Measurements from ENCODE around the gene ARV1. TPM values are rescaled to one million over a fixed set of nuclear protein-coding genes. Genes with fewer than 3 reads are reported as not detected.

Gene ARV1
- total and polyA plus RNA-seq, 10 of the 15 experiments (the other 5 are each of a cell fraction or from before 2014, with no cell fraction given) = 23.2 to 55.1 (median 35.6) TPM

- TF ChIP-seq SUZ12 (IDR thresholded peaks at IDR 0.05; ENCODE audit: unreplicated experiment) = no peak
- TF ChIP-seq, protein P1, sequence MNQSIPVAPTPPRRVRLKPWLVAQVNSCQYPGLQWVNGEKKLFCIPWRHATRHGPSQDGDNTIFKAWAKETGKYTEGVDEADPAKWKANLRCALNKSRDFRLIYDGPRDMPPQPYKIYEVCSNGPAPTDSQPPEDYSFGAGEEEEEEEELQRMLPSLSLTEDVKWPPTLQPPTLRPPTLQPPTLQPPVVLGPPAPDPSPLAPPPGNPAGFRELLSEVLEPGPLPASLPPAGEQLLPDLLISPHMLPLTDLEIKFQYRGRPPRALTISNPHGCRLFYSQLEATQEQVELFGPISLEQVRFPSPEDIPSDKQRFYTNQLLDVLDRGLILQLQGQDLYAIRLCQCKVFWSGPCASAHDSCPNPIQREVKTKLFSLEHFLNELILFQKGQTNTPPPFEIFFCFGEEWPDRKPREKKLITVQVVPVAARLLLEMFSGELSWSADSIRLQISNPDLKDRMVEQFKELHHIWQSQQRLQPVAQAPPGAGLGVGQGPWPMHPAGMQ (IDR thresholded peaks at IDR 0.05; ENCODE audit: borderline replicate concordance) = no peak
- no peak for TF ChIP-seq ZNF217 (IDR thresholded peaks at IDR 0.05)
- no peak for TF ChIP-seq SKIL (IDR thresholded peaks at IDR 0.05; ENCODE audit: low read depth, poor library complexity, severe bottlenecking)
These were observed 43.0 kb upstream of the ARV1 start (continued) for GRCh38 chr1:230935852-230936251.

- ChIA-PET CTCF (interaction anchor here (1.3 kb wide), 1 partner anchor 9 kb away, joined by 3 read pairs; no protein-coding TSS in a partner anchor), SMC1A (ENCODE audit: uncharacterized antibody, unreplicated experiment) (no interaction called here), POLR2A (no interaction called here), RAD21 (ENCODE audit: unreplicated experiment) (no interaction called here)
- H2AFZ ChIP-seq (ENCODE audit: control insufficient read depth, low read depth, low read length) = no peak overlapping the region
- H3K9me3 ChIP-seq (replicated peaks; ENCODE audit: control insufficient read depth, insufficient read depth, low read length) = no peaks in the 10 kb centered on the region
- FAIRE-seq (no peak), DNase-seq (ENCODE audit: low read depth, low spot score) (no peak), ATAC-seq (no peak)
- no peak for TF ChIP-seq TARDBP (IDR thresholded peaks at IDR 0.05; ENCODE audit: borderline replicate concordance)
- no peak for TF ChIP-seq SUPT20H (IDR thresholded peaks at IDR 0.05; ENCODE audit: borderline replicate concordance, control insufficient read depth, low read depth, low read length)
- TF ChIP-seq RFX5 (IDR thresholded peaks at IDR 0.05; ENCODE audit: low read depth, low read length) = no peak
- no peak for TF ChIP-seq SRF (IDR thresholded peaks at IDR 0.05; ENCODE audit: low read depth in 2 of 2, low read length in 2 of 2)
- TF ChIP-seq ETV6 (conservative IDR thresholded peaks at IDR 0.05 in 1 of 2, IDR thresholded peaks at IDR 0.05 in 1 of 2; ENCODE audit: borderline replicate concordance in 1 of 2, low read depth in 1 of 2) = no peak
- TF ChIP-seq MEF2A (IDR thresholded peaks at IDR 0.05; ENCODE audit: insufficient read depth, low read depth, low read length) = no peak
- TF ChIP-seq NFYA (IDR thresholded peaks at IDR 0.05; ENCODE audit: borderline replicate concordance, low read depth, low read length) = no peak
- no peak for TF ChIP-seq MEF2B (IDR thresholded peaks at IDR 0.05; ENCODE audit: partially characterized antibody, poor library complexity, severe bottlenecking)
- TF ChIP-seq STAT1 (conservative IDR thresholded peaks at IDR 0.05) = no peak
- no peak for TF ChIP-seq TCF12 (IDR thresholded peaks at IDR 0.05; ENCODE audit: low read depth, low read length)
- no peak for TF ChIP-seq STAT3 (IDR thresholded peaks at IDR 0.05; ENCODE audit: low read depth, low read length)
- TF ChIP-seq RCOR1 (conservative IDR thresholded peaks at IDR 0.05; ENCODE audit: low read depth, low read length) = no peak
- H3K9ac ChIP-seq (ENCODE audit: control insufficient read depth, insufficient read depth, low read length) = no peak overlapping the region
- H3K27me3 ChIP-seq (replicated peaks in 1 of 2; ENCODE audit: control insufficient read depth in 2 of 2, insufficient read depth in 2 of 2, low read length in 1 of 2) = no peaks in the 10 kb centered on the region
- peaks cover 0 to 16% of the 10 kb centered on the region in 2 experiments; a peak in 3 of 4 replicates for H3K36me3 ChIP-seq (ENCODE audit: control insufficient read depth in 2 of 2, insufficient read depth in 2 of 2, low read length in 1 of 2)
- H3K4me3 ChIP-seq = no peak overlapping the region
- WGBS (ENCODE audit: insufficient coverage, insufficient replicate concordance, low lambda C conversion rate, missing lambda C conversion rate) = 90% methylated on average over 5 of the region's 5 CpGs
- BruUV-seq (replicated peaks) = no TSS peak
- no peaks in the 10 kb centered on the region for H4K20me1 ChIP-seq (ENCODE audit: control insufficient read depth, insufficient read depth)
- no peak overlapping the region for H3K4me2 ChIP-seq (ENCODE audit: control insufficient read depth, insufficient read depth)
- H3K79me2 ChIP-seq (ENCODE audit: control insufficient read depth, insufficient read depth, low read length) = no peaks in the 10 kb centered on the region
- no peak overlapping the region for H3K27ac ChIP-seq (ENCODE audit: control insufficient read depth, insufficient read depth)
- in situ Hi-C loops (cut with MboI) = no loop called here
- intact Hi-C loops (cut with micrococcal nuclease; ENCODE audit: unreplicated experiment) = no loop called here
- H3K4me1 ChIP-seq (ENCODE audit: control insufficient read depth, insufficient read depth, low read length) = no peaks in the 10 kb centered on the region
These were observed 42.4 kb upstream of the ARV1 start for GRCh38 chr1:230936475-230936874.
